Uterus (tissue), 2 donors: Measurements from ENCODE around the gene PTPN23.

Experiments used
- CTCF ChIP-seq, 4 experiments: fragments of 200-600 bp in 2 of 4; fragments of 450-650 bp in 2 of 4; sonication (generic) in 2 of 4; IDR thresholded peaks; one replicate each; pipeline ENCODE4 v1.5.1; 2016 to 2019; ENCODE audit warnings: antibody characterized with exemption in 4 of 4, mild to moderate bottlenecking in 2 of 4, moderate library complexity in 1 of 4
- POLR2A ChIP-seq, 2 donors: fragments of 450-650 bp; IDR thresholded peaks; one replicate each; pipeline ENCODE4 v1.6.1; 2016; ENCODE audit warnings: antibody characterized with exemption in 2 of 2, mild to moderate bottlenecking in 1 of 2, moderate library complexity in 1 of 2

- no peak for TF ChIP-seq POLR2A (IDR thresholded peaks at IDR 0.05)
- TF ChIP-seq CTCF (IDR thresholded peaks at IDR 0.05): no peak
Measured at GRCh38 chr3:47342151-47342550, 38.7 kb upstream of the PTPN23 start.
